Psoas muscle (tissue), 8 donors: ENCODE results near the gene MTA3. TPM values are rescaled to one million over a fixed set of nuclear protein-coding genes. Genes with fewer than 3 reads are reported as not detected.

ENCODE experiments used
- ATAC-seq, 4 donors: fragments of 200-7000 bp; cut with Tn5 transposase; one replicate each; pipeline ENCODE4 v1.9.1; 2020; ENCODE audit warnings: moderate library complexity in 3 of 4, mild to moderate bottlenecking in 2 of 4
- DNase-seq, 2 donors: peaks; one replicate each; pipeline ENCODE4 v3.0.0-alpha.2; 2020
- H3K27ac ChIP-seq: fragments of 200-600 bp; one replicate; pipeline ENCODE4 v1.8.0; 2022
- H3K27me3 ChIP-seq, 3 donors: fragments of 200-600 bp in 1 of 3; one replicate each; pipeline versions ENCODE4 v1.6.1 to v1.8.0; 2013 to 2022; ENCODE audit warnings: low read length in 2 of 3, mild to moderate bottlenecking in 2 of 3, moderate library complexity in 1 of 3; ENCODE audit not compliant: insufficient read depth in 3 of 3
- H3K36me3 ChIP-seq, 2 donors: fragments of 200-600 bp in 1 of 2; one replicate each; pipeline versions ENCODE4 v1.6.1 to v1.8.0; 2013 to 2022; ENCODE audit warnings: low read depth in 1 of 2, mild to moderate bottlenecking in 1 of 2, moderate library complexity in 1 of 2; ENCODE audit not compliant: insufficient read depth in 1 of 2
- H3K4me1 ChIP-seq: fragments of 200-600 bp; one replicate; pipeline ENCODE4 v1.8.0; 2022
- H3K4me3 ChIP-seq: fragments of 200-600 bp; one replicate; pipeline ENCODE4 v1.8.0; 2022; ENCODE audit warnings: mild to moderate bottlenecking
- H3K9me3 ChIP-seq: fragments of 200-600 bp; one replicate; pipeline ENCODE4 v1.8.0; 2022
- CTCF ChIP-seq: fragments of 200-600 bp; IDR thresholded peaks from one replicate; pipeline ENCODE4 v1.8.0; 2022; ENCODE audit warnings: antibody characterized with exemption
- WGBS, 3 donors: extraction: QIAGEN DNeasy Blood & Tissue Kit; methylation state at CpG; one replicate each; pipeline versions ENCODE4 v1.1.6 to v1.1.7; 2013; 5-methylcytosine and 5-hydroxymethylcytosine counted together
- intact Hi-C, 2 donors: fragments of 100-400 bp; cut with DNase I; formaldehyde crosslinking; loops; one replicate each; pipeline versions ENCODE4 v1.11.0 to v1.14.2; 2022
- polyA plus RNA-seq, 3 donors: library from polyadenylated mRNA; stranded (reverse); fragments of 200-250 nt; gene quantifications; one replicate each; pipeline ENCODE4 v1.2.3, GENCODE V29; 2013
- total RNA-seq, 4 donors: library from RNA; stranded (reverse); fragmentation: NEBNext Ultra II Directional in 2 of 4; extraction: Animal tissue kit (Norgen Biotek cat#: 25700) in 2 of 4; gene quantifications; one replicate each; pipeline versions ENCODE4 v1.2.1 to v1.2.4, GENCODE V29; 2021 to 2023
- donor health status: healthy with polysubstance abuse.
- donor health status: DM: no; HTN: no; CAD: no; lungs with moderate emphysema.
- donor health status: Bipolar disorder and iron deficiency.
- donor health status: healthy.
- donor health status: DM: yes; HTN: yes; CAD: no.
- donor health status: DM: no; HTN: no; CAD: no.
- donor health status: DM: no; HTN: no; CAD: no.
- donor health status: DM: yes; HTN: yes; CAD: no.

MTA3 gene
- total and polyA plus RNA-seq, 7 donors = 5.3 to 19.8 (median 10.7) TPM

DNA sequence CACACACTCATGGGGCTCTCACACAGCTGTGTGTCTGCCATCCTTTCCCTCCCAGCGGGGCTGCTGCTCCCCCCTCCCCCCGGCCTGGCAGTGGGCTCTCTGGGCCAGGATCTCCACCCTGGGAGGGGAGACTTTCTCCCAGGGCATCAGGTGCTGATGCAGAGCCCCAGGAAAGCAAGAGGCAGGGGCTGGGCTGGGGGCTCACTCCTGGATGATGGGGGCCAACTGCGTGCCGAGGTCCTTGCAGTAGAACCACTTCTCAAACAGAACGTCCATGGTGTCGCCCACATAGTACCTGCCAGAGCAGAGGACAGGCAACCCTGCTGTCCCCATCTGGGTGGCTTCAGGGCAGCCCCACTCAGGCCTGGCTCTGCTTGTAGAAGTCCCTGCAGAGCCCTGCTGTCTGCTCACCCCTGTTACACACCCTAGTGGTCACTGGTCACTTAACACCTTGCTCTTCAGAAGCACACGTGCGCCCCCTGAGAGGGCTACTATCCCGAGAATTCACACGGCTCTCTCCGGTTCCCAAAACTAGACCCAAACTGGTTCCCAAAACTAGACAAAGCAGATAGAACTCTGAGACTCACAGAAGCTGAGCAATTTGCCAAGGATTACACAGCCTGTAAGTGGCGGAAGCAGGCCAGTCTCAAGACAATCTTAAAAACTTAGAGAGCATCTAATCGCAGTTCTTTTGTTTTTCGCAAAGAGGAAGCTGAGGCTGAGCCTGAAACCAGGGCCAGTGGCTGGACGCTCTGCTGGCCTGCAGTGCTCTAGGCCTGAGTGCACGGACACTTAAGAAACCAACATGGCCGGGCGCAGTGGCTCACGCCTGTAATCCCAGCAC is 202.1 kb downstream of the MTA3 start:
- no peak for DNase-seq
- peak; percentile 48 for TF ChIP-seq CTCF
- intact Hi-C loops = loop anchor here in 1 of 2 donors (10.0 kb wide), 1 partner anchor 276 kb away; the partner anchor contains the start of gene KCNG3
- Histone ChIP-seq H3K9me3 (no peaks in the 10 kb centered on the region), H3K27ac (no peak overlapping the region), H3K4me3 (no peak overlapping the region), H3K27me3 (no peaks in the 10 kb centered on the region), H3K36me3 (no peaks in the 10 kb centered on the region), H3K4me1 (no peaks in the 10 kb centered on the region)
- ATAC-seq = peak; percentile 73 to 93 (median 84)
- 66 to 72% (median 68%) methylated on average over 18 to 19 of the region's 19 CpGs for WGBS, 3 donors

- TF ChIP-seq CTCF = no peak
- WGBS, 3 donors = 59 to 88% (median 67%) methylated on average over 5 of the region's 5 CpGs
- intact Hi-C loops = loop anchor here in 1 of 2 donors (10.0 kb wide), 1 partner anchor 277 kb away; the partner anchor contains the start of gene KCNG3
- ATAC-seq = no peak
- Histone ChIP-seq H3K27me3 (no peaks in the 10 kb centered on the region), H3K9me3 (no peaks in the 10 kb centered on the region), H3K4me1 (no peaks in the 10 kb centered on the region), H3K4me3 (no peak overlapping the region), H3K36me3 (no peaks in the 10 kb centered on the region), H3K27ac (no peak overlapping the region)
- no peak for DNase-seq
These were observed 203.2 kb downstream of the MTA3 start for GRCh38 chr2:42771546-42772153.

- H3K4me3 ChIP-seq = no peak overlapping the region
- H3K27ac ChIP-seq = no peak overlapping the region
- no peaks in the 10 kb centered on the region for H3K36me3 ChIP-seq
- H3K9me3 ChIP-seq = no peaks in the 10 kb centered on the region
- intact Hi-C loops = loop anchor here in 1 of 2 donors (10.0 kb wide), 1 partner anchor 280 kb away; the partner anchor contains the start of gene KCNG3
- H3K4me1 ChIP-seq = no peaks in the 10 kb centered on the region
- no peak for DNase-seq
- WGBS, 3 donors = 75 to 81% (median 76%) methylated on average over 2 of the region's 2 CpGs
- no peak for ATAC-seq
- no peaks in the 10 kb centered on the region for H3K27me3 ChIP-seq
- TF ChIP-seq CTCF = no peak
These were observed 206.8 kb downstream of the MTA3 start for GRCh38 chr2:42775186-42775585.

- no peak for ATAC-seq
- no peak for TF ChIP-seq CTCF
These were observed 207.4 kb downstream of the MTA3 start for GRCh38 chr2:42775810-42776209.

More at GRCh38 chr2:42775810-42776209, 207.4 kb downstream of the MTA3 start:
- no peaks in the 10 kb centered on the region for H3K27me3 ChIP-seq
- H3K4me3 ChIP-seq = no peak overlapping the region
- H3K27ac ChIP-seq = no peak overlapping the region
- intact Hi-C loops = loop anchor here in 1 of 2 donors (10.0 kb wide), 1 partner anchor 281 kb away; the partner anchor contains the start of gene KCNG3
- 78 to 81% (median 79%) methylated on average over 3 of the region's 3 CpGs for WGBS, 3 donors
- DNase-seq = no peak
- no peaks in the 10 kb centered on the region for H3K9me3 ChIP-seq
- no peaks in the 10 kb centered on the region for H3K4me1 ChIP-seq
- H3K36me3 ChIP-seq = no peaks in the 10 kb centered on the region
